Measurements from ENCODE around the gene KLF7. TPM values are rescaled to one million over a fixed set of nuclear protein-coding genes. Genes with fewer than 3 reads are reported as not detected.

KLF7 gene
- total and polyA plus RNA-seq, 4 donors = 1.9 to 11.5 (median 4.5) TPM

- no peaks in the 10 kb centered on the region for H3K27me3 ChIP-seq (ENCODE audit: control insufficient read depth in 4 of 4, insufficient read depth in 4 of 4, low read length in 3 of 4)
- no peak for DNase-seq (ENCODE audit: low spot score)
- H3K36me3 ChIP-seq (ENCODE audit: control insufficient read depth in 4 of 4, insufficient read depth in 3 of 4, low read depth in 1 of 4, low read length in 3 of 4) = no peaks in the 10 kb centered on the region
- WGBS = 80% methylated on average over 3 of the region's 3 CpGs
- peaks cover 0 to 4% (median 0%) of the 10 kb centered on the region in 4 donors for H3K4me1 ChIP-seq (ENCODE audit: control insufficient read depth in 4 of 4, insufficient read depth in 4 of 4, low read length in 3 of 4)
- H3K27ac ChIP-seq (ENCODE audit: low read depth in 1 of 2, low read length in 2 of 2) = no peak overlapping the region
- no peak overlapping the region for H3K4me3 ChIP-seq (ENCODE audit: low read depth in 1 of 3, low read length in 3 of 3)
- TF ChIP-seq REST (IDR thresholded peaks at IDR 0.05) (no peak), GABPA (IDR thresholded peaks at IDR 0.05 in 1 of 2, conservative IDR thresholded peaks at IDR 0.05 in 1 of 2) (no peak), JUND (IDR thresholded peaks at IDR 0.05) (no peak), CTCF (IDR thresholded peaks at IDR 0.05; ENCODE audit: low read depth, low read length, missing input control) (no peak), YY1 (IDR thresholded peaks at IDR 0.05) (no peak)
- TF ChIP-seq, protein P1, sequence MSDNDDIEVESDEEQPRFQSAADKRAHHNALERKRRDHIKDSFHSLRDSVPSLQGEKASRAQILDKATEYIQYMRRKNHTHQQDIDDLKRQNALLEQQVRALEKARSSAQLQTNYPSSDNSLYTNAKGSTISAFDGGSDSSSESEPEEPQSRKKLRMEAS (IDR thresholded peaks at IDR 0.05) = no peak
- H3K9ac ChIP-seq (ENCODE audit: low read depth in 1 of 2, low read length in 2 of 2) = no peak overlapping the region
- no peaks in the 10 kb centered on the region for H3K9me3 ChIP-seq (ENCODE audit: control insufficient read depth in 4 of 4, low read length in 3 of 4)
These were observed 114.3 kb downstream of the KLF7 start for GRCh38 chr2:207051385-207051965.

DNA sequence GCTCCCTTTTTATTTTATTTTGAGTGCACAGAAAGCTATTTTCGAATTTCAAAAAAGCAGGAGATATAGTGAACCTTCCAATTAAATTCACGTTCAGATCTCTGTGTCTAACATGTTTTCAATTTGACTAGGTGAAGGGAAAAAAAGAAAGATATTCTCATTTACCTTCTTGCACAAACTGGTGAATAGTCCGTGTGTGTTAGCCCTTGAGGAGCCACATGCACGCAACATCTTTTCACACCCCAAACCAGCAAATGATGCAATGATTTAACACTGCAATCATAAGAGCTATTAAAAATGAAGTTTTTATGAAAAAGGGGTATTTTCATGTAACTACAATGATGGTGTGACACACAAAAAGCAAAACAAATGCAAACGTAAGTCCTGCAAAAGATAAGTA, 116.6 kb downstream of the KLF7 start:
- Histone ChIP-seq H3K4me3 (ENCODE audit: low read depth in 1 of 3, low read length in 3 of 3) (no peak overlapping the region), H3K9ac (ENCODE audit: low read depth in 1 of 2, low read length in 2 of 2) (no peak overlapping the region), H3K36me3 (ENCODE audit: control insufficient read depth in 4 of 4, insufficient read depth in 3 of 4, low read depth in 1 of 4, low read length in 3 of 4) (no peaks in the 10 kb centered on the region), H3K9me3 (ENCODE audit: control insufficient read depth in 4 of 4, low read length in 3 of 4) (no peaks in the 10 kb centered on the region), H3K27ac (ENCODE audit: low read depth in 1 of 2, low read length in 2 of 2) (no peak overlapping the region), H3K27me3 (ENCODE audit: control insufficient read depth in 4 of 4, insufficient read depth in 4 of 4, low read length in 3 of 4) (no peaks in the 10 kb centered on the region), H3K4me1 (ENCODE audit: control insufficient read depth in 4 of 4, insufficient read depth in 4 of 4, low read length in 3 of 4) (peaks cover 0 to 4% (median 0%) of the 10 kb centered on the region in 4 donors)
- TF ChIP-seq, protein P1 (IDR thresholded peaks at IDR 0.05) = no peak
- TF ChIP-seq FOXA2 (IDR thresholded peaks at IDR 0.05) (no peak), SP1 (IDR thresholded peaks at IDR 0.05) (no peak), HNF4G (IDR thresholded peaks at IDR 0.05) (no peak), EGR1 (IDR thresholded peaks at IDR 0.05; ENCODE audit: low read depth in 2 of 2) (no peak), TAF1 (conservative IDR thresholded peaks at IDR 0.05) (no peak), NR2F2 (IDR thresholded peaks at IDR 0.05) (no peak), RAD21 (IDR thresholded peaks at IDR 0.05) (no peak), RXRA (IDR thresholded peaks at IDR 0.05) (no peak), JUND (IDR thresholded peaks at IDR 0.05) (no peak), GABPA (IDR thresholded peaks at IDR 0.05 in 1 of 2, conservative IDR thresholded peaks at IDR 0.05 in 1 of 2) (no peak), YY1 (IDR thresholded peaks at IDR 0.05) (no peak), HNF4A (conservative IDR thresholded peaks at IDR 0.05) (no peak), ZBTB33 (IDR thresholded peaks at IDR 0.05) (no peak)
- WGBS = 65% methylated on average over 5 of the region's 5 CpGs
- no peak for DNase-seq (ENCODE audit: low spot score)

Measured in liver (tissue), 9 donors.